SK-N-MC (cell line): ENCODE measurements around the gene ITGAE.
"Not testable (repeated sequence)": the region's sequence is repeated elsewhere in the genome, so short reads cannot be mapped to it uniquely, and the experiment has no call there.

Experiments used
- EZH2 ChIP-seq: fragments of 200-600 bp; sonication (generic); IDR thresholded peaks from one replicate; pipeline ENCODE4 v1.6.1; 2017; ENCODE audit warnings: antibody characterized with exemption
- POLR2AphosphoS5 ChIP-seq: IDR thresholded peaks from 2 replicates; pipeline ENCODE4 v1.6.1; 2012; ENCODE audit warnings: mild to moderate bottlenecking, low read depth, low read length, borderline replicate concordance

DNA sequence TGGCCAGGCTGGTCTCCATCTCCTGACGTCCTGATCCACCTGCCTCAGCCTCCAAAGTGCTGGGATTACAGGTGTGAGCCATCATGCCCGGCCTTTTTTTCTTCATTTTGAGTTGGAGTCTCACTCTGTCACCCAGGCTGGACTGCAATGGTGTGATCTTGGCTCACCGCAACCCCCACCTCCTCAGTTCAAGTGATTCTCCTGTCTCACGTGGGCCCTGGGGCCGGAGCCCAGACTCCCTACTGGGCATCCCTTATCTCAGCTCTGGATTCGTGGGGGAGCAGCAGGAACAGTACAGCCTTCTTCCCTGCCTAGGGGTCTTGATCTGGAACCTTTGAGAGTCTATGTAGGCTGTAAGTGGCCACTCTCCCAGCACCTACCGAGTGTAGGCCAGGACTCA is 7.7 kb downstream of the ITGAE start:
- not testable (repeated sequence) for TF ChIP-seq POLR2AphosphoS5, EZH2
